HUES48 (cell line): Measurements from ENCODE around the gene MYO1G.
A peak's percentile ranks its signal among the peaks of the same experiment; 100 is the strongest.
"Not testable (repeated sequence)": the region's sequence is repeated elsewhere in the genome, so short reads cannot be mapped to it uniquely, and the experiment has no call there.

Source experiments
- H3K27ac ChIP-seq: one replicate; pipeline ENCODE4 v1.7.0; 2013; ENCODE audit warnings: low read depth, low read length, inconsistent platforms
- H3K27me3 ChIP-seq: 2 replicates; pipeline ENCODE4 v1.6.1; 2013; ENCODE audit warnings: mild to moderate bottlenecking, low read length; ENCODE audit not compliant: control insufficient read depth, insufficient read depth
- H3K36me3 ChIP-seq: 2 replicates; pipeline ENCODE4 v1.6.1; 2013; ENCODE audit warnings: low read length; ENCODE audit not compliant: control insufficient read depth, insufficient read depth
- H3K4me1 ChIP-seq: 2 replicates; pipeline ENCODE4 v1.6.1; 2013; ENCODE audit warnings: mild to moderate bottlenecking, low read length; ENCODE audit not compliant: control insufficient read depth, insufficient read depth
- H3K4me3 ChIP-seq: 2 replicates; pipeline ENCODE4 v1.5.1; 2013; ENCODE audit warnings: mild to moderate bottlenecking, low read depth, low read length
- H3K9ac ChIP-seq: 2 replicates; pipeline ENCODE4 v1.6.1; 2013; ENCODE audit warnings: mild to moderate bottlenecking, low read depth, low read length, moderate library complexity
- H3K9me3 ChIP-seq: 2 replicates; pipeline ENCODE4 v1.6.1; 2013; ENCODE audit warnings: low read length; ENCODE audit not compliant: control insufficient read depth, insufficient read depth

MYO1G gene

GRCh38 chr7:44998153-44998871 lies 19.5 kb upstream of the MYO1G start:
- H3K27ac ChIP-seq = no peak overlapping the region
- H3K4me3 ChIP-seq = peak overlapping the region; percentile 79; the same call in 1 of the 2 replicates
- H3K4me1 ChIP-seq = peaks cover 8% of the 10 kb centered on the region
- H3K36me3 ChIP-seq = 0 out of 2 replicates have a peak, but pooled peaks cover 2% of the 10 kb centered on the region
- H3K9ac ChIP-seq = no peak overlapping the region
- H3K9me3 ChIP-seq = no peaks in the 10 kb centered on the region
- no peaks in the 10 kb centered on the region for H3K27me3 ChIP-seq

DNA sequence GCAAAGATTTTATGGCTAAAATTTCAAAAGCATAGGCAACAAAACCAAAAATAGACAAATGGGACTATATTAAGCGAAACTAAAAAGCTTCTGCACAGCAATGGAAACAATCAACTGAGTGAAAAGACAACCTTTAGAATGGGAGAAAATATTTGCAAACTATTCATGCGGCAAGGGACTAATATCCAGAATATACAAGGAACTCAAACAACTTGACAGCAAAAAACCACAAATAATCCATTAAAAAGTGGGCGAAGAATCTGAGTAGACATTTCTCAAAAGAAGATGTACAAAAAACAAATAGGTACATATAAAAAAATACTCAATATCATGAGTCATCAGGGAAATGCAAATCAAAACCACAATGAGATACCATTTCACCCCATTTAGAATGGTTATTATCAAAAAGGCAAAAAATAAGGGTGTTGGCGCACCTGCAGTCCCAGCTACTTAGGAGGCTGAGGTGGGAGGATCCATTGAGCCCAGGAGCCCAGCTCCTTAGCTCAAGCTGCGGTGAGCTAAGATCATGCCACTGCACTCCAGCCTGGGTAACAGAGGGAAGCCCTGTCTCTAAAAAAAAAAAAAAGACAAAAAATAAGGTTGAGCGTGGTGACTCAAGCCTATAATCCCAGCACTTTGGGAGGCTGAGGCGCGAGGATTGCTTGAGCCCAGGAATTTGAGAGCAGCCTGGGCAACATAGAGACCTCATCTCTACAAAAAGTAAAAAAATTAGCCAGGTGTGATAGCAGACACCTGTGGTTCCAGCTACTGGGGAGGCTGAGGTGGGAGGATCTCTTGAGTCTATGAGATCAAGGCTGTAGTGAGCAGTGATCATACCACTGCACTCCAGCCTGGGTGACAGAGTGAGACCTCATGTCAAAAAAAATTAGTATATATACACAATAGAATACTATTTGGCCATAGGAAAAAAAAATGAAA lies 17.0 kb upstream of the MYO1G start:
- H3K27ac ChIP-seq = no peak overlapping the region
- no peaks in the 10 kb centered on the region for H3K9me3 ChIP-seq
- H3K36me3 ChIP-seq = no peaks in the 10 kb centered on the region; the same call in 1 of the 2 replicates
- no peak overlapping the region for H3K9ac ChIP-seq
- peaks cover under 1% of the 10 kb centered on the region for H3K4me1 ChIP-seq
- H3K27me3 ChIP-seq = no peaks in the 10 kb centered on the region
- no peak overlapping the region for H3K4me3 ChIP-seq

DNA sequence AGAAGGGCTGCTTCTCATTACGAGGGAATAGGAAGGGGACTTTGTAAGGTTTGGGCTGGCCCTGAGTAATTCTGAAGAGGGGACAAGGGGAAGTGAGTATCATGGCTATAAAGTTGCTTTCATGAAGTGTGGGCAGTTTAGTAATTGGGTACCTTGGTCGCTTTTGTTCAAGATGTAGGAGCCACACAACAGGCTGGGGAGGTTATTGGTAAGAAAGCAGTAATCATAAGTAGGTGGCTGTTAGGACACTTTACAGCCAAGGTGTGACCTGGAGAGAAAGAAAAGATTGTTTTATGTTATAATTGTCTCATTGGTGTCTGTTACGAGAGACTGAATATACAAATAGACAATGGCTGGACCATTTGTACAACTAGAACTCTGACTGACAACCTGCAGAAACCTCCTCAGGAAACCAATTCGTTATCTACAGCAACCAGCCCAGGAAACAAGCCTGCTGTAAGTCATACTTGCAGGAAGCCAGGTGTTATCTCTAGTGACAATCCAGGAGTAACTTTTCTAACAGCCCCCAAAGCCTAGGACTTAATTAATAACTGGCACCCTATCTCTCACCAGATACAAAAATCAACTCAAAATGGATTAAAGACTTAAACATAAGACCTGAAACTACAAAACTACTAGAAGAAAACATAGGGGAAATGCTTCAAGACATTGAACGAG lies 16.2 kb upstream of the MYO1G start:
- Histone ChIP-seq H3K9ac (no peak overlapping the region), H3K9me3 (no peaks in the 10 kb centered on the region), H3K36me3 (no peaks in the 10 kb centered on the region; the same call in 1 of the 2 replicates), H3K27me3 (no peaks in the 10 kb centered on the region), H3K27ac (no peak overlapping the region), H3K4me1 (no peaks in the 10 kb centered on the region; the same call in 1 of the 2 replicates), H3K4me3 (no peak overlapping the region)

GRCh38 chr7:44992004-44992795 lies 13.4 kb upstream of the MYO1G start:
- H3K27me3 ChIP-seq, H3K9me3 ChIP-seq, H3K4me3 ChIP-seq, H3K9ac ChIP-seq, H3K4me1 ChIP-seq, H3K36me3 ChIP-seq, H3K27ac ChIP-seq: not testable (repeated sequence)

GRCh38 chr7:44990109-44991023 lies 11.6 kb upstream of the MYO1G start:
- Histone ChIP-seq H3K27me3 (no peaks in the 10 kb centered on the region), H3K4me1 (0 out of 2 replicates have a peak, but pooled peaks cover 5% of the 10 kb centered on the region), H3K4me3 (no peak overlapping the region), H3K27ac (no peak overlapping the region), H3K9me3 (no peaks in the 10 kb centered on the region), H3K9ac (no peak overlapping the region), H3K36me3 (peaks cover 6% of the 10 kb centered on the region)

- no peak overlapping the region for H3K9ac ChIP-seq
- H3K9me3 ChIP-seq = no peaks in the 10 kb centered on the region
- H3K4me1 ChIP-seq = peaks cover 12% of the 10 kb centered on the region; the same call in 1 of the 2 replicates
Observed at GRCh38 chr7:44989132-44989531, 10.3 kb upstream of the MYO1G start.

DNA sequence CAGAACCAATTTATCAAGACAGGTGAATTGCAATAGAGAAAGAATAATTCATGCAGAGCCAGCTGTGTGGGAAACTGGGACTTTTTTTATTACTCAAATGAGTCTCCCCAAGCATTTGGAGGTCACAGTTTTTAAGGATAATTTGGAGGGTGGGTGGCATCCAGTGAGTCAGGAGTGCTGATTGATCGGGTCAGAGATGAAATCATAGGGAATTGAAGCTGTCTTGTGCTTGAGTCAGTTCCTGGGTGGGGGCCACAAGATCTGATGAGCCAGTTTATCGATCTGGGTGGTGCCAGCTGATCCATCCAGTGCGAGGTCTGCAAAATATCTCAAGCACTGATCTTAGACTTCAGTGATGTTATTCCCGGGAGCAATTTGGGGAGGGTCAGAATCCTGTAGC lies 9.9 kb upstream of the MYO1G start:
- Histone ChIP-seq H3K4me1 (peaks cover 12% of the 10 kb centered on the region; the same call in 1 of the 2 replicates), H3K27me3 (no peaks in the 10 kb centered on the region), H3K4me3 (no peak overlapping the region), H3K27ac (no peak overlapping the region), H3K9me3 (no peaks in the 10 kb centered on the region), H3K9ac (no peak overlapping the region), H3K36me3 (peaks cover 23% of the 10 kb centered on the region)

More at GRCh38 chr7:44989132-44989531, 10.3 kb upstream of the MYO1G start:
- no peak overlapping the region for H3K4me3 ChIP-seq
- H3K27me3 ChIP-seq = no peaks in the 10 kb centered on the region
- peaks cover 19% of the 10 kb centered on the region for H3K36me3 ChIP-seq
- H3K27ac ChIP-seq = no peak overlapping the region

- peaks cover 30% of the 10 kb centered on the region for H3K36me3 ChIP-seq
- no peaks in the 10 kb centered on the region for H3K27me3 ChIP-seq
- H3K27ac ChIP-seq = no peak overlapping the region
- H3K4me3 ChIP-seq = no peak overlapping the region
- peaks cover 12% of the 10 kb centered on the region; the same call in 1 of the 2 replicates for H3K4me1 ChIP-seq
- H3K9ac ChIP-seq = no peak overlapping the region
- no peaks in the 10 kb centered on the region for H3K9me3 ChIP-seq
Observed at GRCh38 chr7:44987996-44988395, 9.2 kb upstream of the MYO1G start.

GRCh38 chr7:44987457-44987856 lies 8.6 kb upstream of the MYO1G start:
- Histone ChIP-seq H3K4me3 (no peak overlapping the region), H3K9me3 (no peaks in the 10 kb centered on the region), H3K4me1 (peaks cover 12% of the 10 kb centered on the region; the same call in 1 of the 2 replicates), H3K27ac (peak overlapping the region; percentile 2), H3K36me3 (peaks cover 35% of the 10 kb centered on the region), H3K9ac (no peak overlapping the region), H3K27me3 (no peaks in the 10 kb centered on the region)
